SK-N-SH (cell line): ENCODE measurements around the gene COMT. TPM values are rescaled to one million over a fixed set of nuclear protein-coding genes. Genes with fewer than 3 reads are reported as not detected.
"Not testable (repeated sequence)": the region's sequence is repeated elsewhere in the genome, so short reads cannot be mapped to it uniquely, and the experiment has no call there.

ENCODE experiments used
- CTCF ChIA-PET: fragments of 300-600, 350-600 bp; formaldehyde crosslinking; extraction: SDS; loops from one replicate; lab custom pipeline; 2021; lab: Yijun Ruan, JAX
- POLR2A ChIA-PET: fragments of 350-600 bp; sonication (Branson Sonifier 250); formaldehyde crosslinking; extraction: SDS; loops from one replicate; lab custom pipeline; 2020; ENCODE audit warnings: antibody characterized with exemption, inconsistent platforms; lab: Yijun Ruan, JAX
- DNase-seq: peaks from one replicate; pipeline ENCODE4 v3.0.0; 2012
- H2AFZ ChIP-seq: fragments of 200-600 bp; sonication (generic); 2 replicates; pipeline ENCODE4 v1.8.1; 2016; ENCODE audit warnings: antibody characterized with exemption, mild to moderate bottlenecking, low read depth
- H3F3A ChIP-seq: fragments of 200-600 bp; sonication (generic); replicated peaks from 2 replicates; pipeline ENCODE3; 2016; ENCODE audit warnings: antibody characterized with exemption, mild to moderate bottlenecking; ENCODE audit not compliant: insufficient read depth
- H3K27ac ChIP-seq, 2 experiments: fragments of 200-500 bp in 1 of 2; fragments of 200-600 bp in 1 of 2; sonication (Bioruptor generic) in 1 of 2; sonication (generic), shearing (Covaris generic) in 1 of 2; 2 replicates each; pipeline versions ENCODE4 v1.5.1 to v1.6.1; 2014 to 2016; ENCODE audit warnings: low read depth in 2 of 2, inconsistent platforms in 1 of 2, low read length in 1 of 2, mild to moderate bottlenecking in 1 of 2, mixed read lengths in 1 of 2
- H3K27me3 ChIP-seq: fragments of 200-600 bp; sonication (generic), shearing (Covaris generic); 2 replicates; pipeline ENCODE4 v1.6.1; 2016; ENCODE audit warnings: mixed run types; ENCODE audit not compliant: insufficient read depth
- H3K36me3 ChIP-seq, 2 experiments: fragments of 200-500 bp in 1 of 2; fragments of 200-600 bp in 1 of 2; sonication (Bioruptor generic) in 1 of 2; sonication (generic) in 1 of 2; replicated peaks in 1 of 2; 2 replicates each; pipeline versions ENCODE3 to v1.5.1; 2014 to 2016; ENCODE audit warnings: low read length in 1 of 2, mild to moderate bottlenecking in 1 of 2; ENCODE audit not compliant: insufficient read depth in 2 of 2, control insufficient read depth in 1 of 2
- H3K4me1 ChIP-seq, 2 experiments: fragments of 200-500 bp in 1 of 2; fragments of 200-600 bp in 1 of 2; sonication (Bioruptor generic) in 1 of 2; sonication (generic), shearing (Covaris generic) in 1 of 2; 2 replicates each; pipeline versions ENCODE4 v1.5.1 to v1.6.1; 2014 to 2016; ENCODE audit warnings: low read depth in 1 of 2, low read length in 1 of 2, mixed run types in 1 of 2; ENCODE audit not compliant: insufficient read depth in 2 of 2, control insufficient read depth in 1 of 2
- H3K4me2 ChIP-seq: fragments of 200-600 bp; sonication (generic), shearing (Covaris generic); 2 replicates; pipeline ENCODE4 v1.6.1; 2017; ENCODE audit warnings: mixed run types
- H3K4me3 ChIP-seq, 2 experiments: fragments of 200-500 bp in 1 of 2; fragments of 200-600 bp in 1 of 2; sonication (Bioruptor generic) in 1 of 2; sonication (generic), shearing (Covaris generic) in 1 of 2; 2 replicates each; pipeline versions ENCODE4 v1.5.1 to v1.8.1; 2014 to 2016; ENCODE audit warnings: low read depth in 2 of 2, inconsistent platforms in 1 of 2, low read length in 1 of 2, mild to moderate bottlenecking in 1 of 2, mixed read lengths in 1 of 2, moderate library complexity in 1 of 2
- H3K79me2 ChIP-seq: fragments of 200-600 bp; sonication (generic); 2 replicates; pipeline ENCODE4 v1.8.1; 2017; ENCODE audit warnings: mild to moderate bottlenecking; ENCODE audit not compliant: insufficient read depth
- H3K9ac ChIP-seq: fragments of 200-600 bp; sonication (generic); 2 replicates; pipeline ENCODE4 v1.6.1; 2017; ENCODE audit warnings: mixed run types
- H3K9me2 ChIP-seq: fragments of 200-600 bp; sonication (generic); 2 replicates; pipeline ENCODE4 v1.6.1; 2017; ENCODE audit warnings: mixed run types
- H3K9me3 ChIP-seq: fragments of 200-600 bp; sonication (generic); 2 replicates; pipeline ENCODE4 v1.6.1; 2017; ENCODE audit warnings: mixed run types, mild to moderate bottlenecking, moderate library complexity
- H4K20me1 ChIP-seq: fragments of 200-600 bp; sonication (generic); 2 replicates; pipeline ENCODE4 v1.6.1; 2017; ENCODE audit warnings: mild to moderate bottlenecking, mixed run types; ENCODE audit not compliant: insufficient read depth
- FOSL2 ChIP-seq: IDR thresholded peaks from 2 replicates; pipeline ENCODE4 v1.4.0; 2012; ENCODE audit warnings: low read depth, mild to moderate bottlenecking, moderate library complexity, borderline replicate concordance
- FOXJ3 ChIP-seq: sonication (generic); formaldehyde crosslinking; IDR thresholded peaks from 2 replicates; pipeline ENCODE4 v1.5.1; 2020; ENCODE audit warnings: mild to moderate bottlenecking, missing genetic modification reagents
- FOXM1 ChIP-seq: IDR thresholded peaks from 2 replicates; pipeline ENCODE4 v1.4.0; 2012; ENCODE audit warnings: low read depth, mild to moderate bottlenecking
- MEF2A ChIP-seq: IDR thresholded peaks from 2 replicates; pipeline ENCODE4 v1.4.0; 2012; ENCODE audit warnings: low read depth, borderline replicate concordance
- MXI1 ChIP-seq: IDR thresholded peaks from 2 replicates; pipeline ENCODE4 v1.6.1; 2012; ENCODE audit warnings: mild to moderate bottlenecking, low read depth, low read length, improper control_type of control experiment
- RAD21 ChIP-seq: IDR thresholded peaks from 2 replicates; pipeline ENCODE4 v1.6.1; 2012; ENCODE audit warnings: mild to moderate bottlenecking, low read length
- RFX5 ChIP-seq: IDR thresholded peaks from 2 replicates; pipeline ENCODE4 v1.6.1; 2012; ENCODE audit warnings: mild to moderate bottlenecking, improper control_type of control experiment, low read length
- SIN3A ChIP-seq: IDR thresholded peaks from 2 replicates; pipeline ENCODE4 v1.6.1; 2012; ENCODE audit warnings: low read depth, mild to moderate bottlenecking, low read length, moderate library complexity, borderline replicate concordance
- ZBTB33 ChIP-seq: IDR thresholded peaks from 2 replicates; pipeline ENCODE4 v1.4.0; 2012; ENCODE audit warnings: low read depth, borderline replicate concordance
- WGBS: methylation state at CpG from one replicate; pipeline ENCODE4 v1.1.6; 2017; ENCODE audit warnings: low lambda C conversion rate; 5-methylcytosine and 5-hydroxymethylcytosine counted together
- polyA plus RNA-seq, 3 experiments: library from polyadenylated mRNA; depleted of rRNA; stranded (reverse); fragments of >200 nt; gene quantifications; 2 replicates each; pipeline ENCODE4 v1.2.3, GENCODE V29; 2012
- TF ChIP-seq, protein P1 (sequence below): IDR thresholded peaks from 2 replicates; pipeline ENCODE4 v1.4.0; 2012; ENCODE audit warnings: low read depth, borderline replicate concordance

The COMT gene
- polyA plus RNA-seq, 1 of the 3 experiments (the other 2 are of a cell fraction) = 343 TPM

DNA sequence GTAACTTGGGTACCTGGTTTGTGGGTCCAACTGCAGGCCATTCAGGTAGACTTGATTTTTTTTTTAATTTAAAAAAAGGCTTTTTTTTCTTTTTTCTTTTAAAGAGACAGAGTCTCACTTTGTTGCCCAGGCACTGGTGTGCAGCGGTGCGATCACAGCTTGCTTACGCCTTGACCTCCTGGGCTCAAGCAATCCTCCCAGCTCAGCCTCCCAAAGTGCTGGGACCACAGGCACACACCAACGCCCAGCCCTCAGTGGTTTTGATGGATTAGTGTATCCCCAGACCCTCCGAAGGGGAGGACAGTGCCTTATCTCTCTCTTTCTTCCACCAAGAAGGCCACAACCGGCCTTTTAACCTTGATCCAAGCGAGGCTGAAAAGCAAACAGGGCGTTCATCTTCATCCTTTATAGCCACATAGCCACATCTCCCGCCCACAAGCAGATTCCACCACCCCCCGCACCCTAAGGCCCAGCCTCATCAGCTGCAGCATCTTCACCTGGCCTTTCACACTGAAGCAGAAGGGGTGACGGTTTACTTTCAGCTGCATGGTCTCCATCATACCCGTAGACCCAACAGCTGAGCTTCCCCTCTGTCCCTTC, 17.6 kb upstream of the COMT start:
- TF ChIP-seq FOXJ3 (CRISPR knock-in tag) (no peak), SIN3A (no peak), ZBTB33 (no peak), RAD21 (no peak), FOXM1 (no peak), FOSL2 (no peak), MXI1 (no peak), RFX5 (no peak), MEF2A (no peak)
- TF ChIP-seq, protein P1, sequence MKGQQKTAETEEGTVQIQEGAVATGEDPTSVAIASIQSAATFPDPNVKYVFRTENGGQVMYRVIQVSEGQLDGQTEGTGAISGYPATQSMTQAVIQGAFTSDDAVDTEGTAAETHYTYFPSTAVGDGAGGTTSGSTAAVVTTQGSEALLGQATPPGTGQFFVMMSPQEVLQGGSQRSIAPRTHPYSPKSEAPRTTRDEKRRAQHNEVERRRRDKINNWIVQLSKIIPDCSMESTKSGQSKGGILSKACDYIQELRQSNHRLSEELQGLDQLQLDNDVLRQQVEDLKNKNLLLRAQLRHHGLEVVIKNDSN = no peak
- POLR2A ChIA-PET = no interaction called here
- H3F3A ChIP-seq = no peaks in the 10 kb centered on the region
- no peaks in the 10 kb centered on the region for H3K79me2 ChIP-seq
- no peaks in the 10 kb centered on the region for H3K4me1 ChIP-seq
- no peak for DNase-seq
- no peak overlapping the region for H2AFZ ChIP-seq
- WGBS = 86% methylated on average over 12 of the region's 12 CpGs
- H3K9ac ChIP-seq = no peak overlapping the region
- CTCF ChIA-PET = interaction anchor here (0.9 to 4.7 kb wide), 4 partner anchors 11 to 193 kb away, joined by 3 to 21 read pairs (median 8); no protein-coding TSS in a partner anchor
- H3K9me3 ChIP-seq = no peaks in the 10 kb centered on the region
- no peak overlapping the region for H3K27ac ChIP-seq
- H3K36me3 ChIP-seq = no peaks in the 10 kb centered on the region
- no peak overlapping the region for H3K4me3 ChIP-seq
- H3K9me2 ChIP-seq = no peaks in the 10 kb centered on the region
- no peaks in the 10 kb centered on the region for H3K27me3 ChIP-seq
- H3K4me2 ChIP-seq = no peak overlapping the region
- H4K20me1 ChIP-seq = no peaks in the 10 kb centered on the region

- H3K36me3 ChIP-seq, H3K79me2 ChIP-seq, H3K27me3 ChIP-seq, H3K9me2 ChIP-seq, POLR2A ChIA-PET, H3K9ac ChIP-seq, H3F3A ChIP-seq, H4K20me1 ChIP-seq, H3K4me2 ChIP-seq, H3K4me3 ChIP-seq, DNase-seq, H3K4me1 ChIP-seq, H3K27ac ChIP-seq, H2AFZ ChIP-seq, H3K9me3 ChIP-seq: not testable (repeated sequence)
- WGBS = 88% methylated on average over 11 of the region's 11 CpGs
- CTCF ChIA-PET = interaction anchor here (1.6 to 4.7 kb wide), 3 partner anchors 16 to 195 kb away, joined by 8 to 21 read pairs (median 9); no protein-coding TSS in a partner anchor
These were observed 15.5 kb upstream of the COMT start for GRCh38 chr22:19926028-19926427.
